Sigmoid colon (tissue), 7 donors: Measurements from ENCODE around the gene KY. TPM values are rescaled to one million over a fixed set of nuclear protein-coding genes. Genes with fewer than 3 reads are reported as not detected.

Experiments used
- DNase-seq: peaks from one replicate; pipeline ENCODE4 v3.0.0-alpha.2; 2019
- H3K27ac ChIP-seq, 4 donors: fragments of 200-600 bp; sonication (generic); one replicate each; pipeline ENCODE4 v1.5.1; 2016 to 2019; ENCODE audit warnings: mild to moderate bottlenecking in 1 of 4
- H3K27me3 ChIP-seq, 3 donors: fragments of 200-600 bp; sonication (generic); one replicate each; pipeline ENCODE4 v1.5.1; 2019; ENCODE audit warnings: mild to moderate bottlenecking in 1 of 3
- H3K36me3 ChIP-seq, 4 donors: fragments of 200-600 bp; sonication (generic); one replicate each; pipeline ENCODE4 v1.5.1; 2016 to 2019
- H3K4me1 ChIP-seq, 4 donors: fragments of 200-600 bp; sonication (generic); one replicate each; pipeline ENCODE4 v1.5.1; 2017 to 2019
- H3K4me3 ChIP-seq, 4 donors: fragments of 200-600 bp; sonication (generic); one replicate each; pipeline ENCODE4 v1.5.1; 2017 to 2019; ENCODE audit warnings: mild to moderate bottlenecking in 2 of 4, moderate library complexity in 1 of 4
- H3K9me3 ChIP-seq, 4 donors: fragments of 200-600 bp in 3 of 4; sonication (generic) in 3 of 4; one replicate each; pipeline versions ENCODE4 v1.5.1 to v1.6.1; 2013 to 2019
- EP300 ChIP-seq, 4 donors: sonication (generic); formaldehyde crosslinking; IDR thresholded peaks; one replicate each; pipeline ENCODE4 v1.6.1; 2017; ENCODE audit warnings: antibody characterized with exemption in 4 of 4
- POLR2A ChIP-seq, 2 donors: fragments of 450-650 bp; IDR thresholded peaks; one replicate each; pipeline ENCODE4 v1.6.1; 2016; ENCODE audit warnings: antibody characterized with exemption in 2 of 2, mild to moderate bottlenecking in 2 of 2, moderate library complexity in 2 of 2
- POLR2AphosphoS5 ChIP-seq, 4 donors: sonication (generic); formaldehyde crosslinking; IDR thresholded peaks; one replicate each; pipeline ENCODE4 v1.6.1; 2017; ENCODE audit warnings: antibody characterized with exemption in 4 of 4
- WGBS, 2 donors: extraction: QIAGEN DNeasy Blood & Tissue Kit; methylation state at CpG; one replicate each; pipeline ENCODE4 v1.1.7; 2013; 5-methylcytosine and 5-hydroxymethylcytosine counted together
- intact Hi-C: fragments of 100-400 bp; cut with DNase I; formaldehyde crosslinking; loops from one replicate; pipeline ENCODE4 v1.15.1; 2023
- polyA plus RNA-seq, 3 donors: library from polyadenylated mRNA; stranded (reverse); fragments of 200-250 nt; gene quantifications; one replicate each; pipeline ENCODE4 v1.2.3, GENCODE V29; 2013
- total RNA-seq, 4 donors: library from RNA; depleted of rRNA; stranded (reverse); fragments of >200 nt; gene quantifications; one replicate each; pipeline ENCODE4 v1.1.0, GENCODE V29; 2016
- TF ChIP-seq, protein P1 (sequence below), 4 experiments: fragments of 450-650 bp in 3 of 4; fragments of 200-600 bp in 1 of 4; IDR thresholded peaks; one replicate each; pipeline ENCODE4 v1.5.1; 2016 to 2019; ENCODE audit warnings: antibody characterized with exemption in 4 of 4, mild to moderate bottlenecking in 3 of 4, moderate library complexity in 2 of 4
- donor health status: healthy with polysubstance abuse.
- donor health status: Bipolar disorder and iron deficiency.
- donor health status: healthy.

Gene KY
- total and polyA plus RNA-seq, 7 donors: 0.13 to 3.9 (median 3.0) TPM; not detected in 2

DNA sequence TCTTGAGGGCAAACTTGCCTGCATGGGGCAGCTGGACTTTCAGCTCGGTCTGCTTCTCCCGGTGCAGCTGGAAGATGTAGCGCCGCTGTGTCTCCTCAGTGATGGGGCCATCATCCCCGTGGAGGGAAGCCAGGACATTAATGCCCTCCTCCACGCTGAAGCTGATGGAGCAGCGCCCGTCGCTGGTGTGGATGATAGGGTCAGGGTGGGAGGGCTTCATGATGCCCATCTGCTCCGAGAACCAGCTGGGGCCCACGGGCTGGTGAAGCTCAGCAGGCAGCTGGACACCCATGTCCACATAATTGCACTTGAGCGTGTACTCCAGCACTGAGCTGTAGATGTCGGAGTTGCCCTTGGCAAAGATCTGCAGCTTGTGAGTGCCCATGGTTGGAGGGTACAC lies 46.9 kb downstream of the KY start:
- H3K4me1 ChIP-seq: peaks cover 0 to 11% (median 8%) of the 10 kb centered on the region in 4 donors
- intact Hi-C loops: loop anchor here (5.0 kb wide), 3 partner anchors 48 to 898 kb away; partner anchors contain the start of gene KY
- 92 to 94% methylated on average over 13 of the region's 13 CpGs for WGBS, 2 donors
- H3K36me3 ChIP-seq: peaks cover 0 to 10% (median 0%) of the 10 kb centered on the region in 4 donors
- H3K4me3 ChIP-seq: no peak overlapping the region
- no peak overlapping the region for H3K27ac ChIP-seq
- no peak for TF ChIP-seq POLR2AphosphoS5 (IDR thresholded peaks at IDR 0.05)
- TF ChIP-seq, protein P1, sequence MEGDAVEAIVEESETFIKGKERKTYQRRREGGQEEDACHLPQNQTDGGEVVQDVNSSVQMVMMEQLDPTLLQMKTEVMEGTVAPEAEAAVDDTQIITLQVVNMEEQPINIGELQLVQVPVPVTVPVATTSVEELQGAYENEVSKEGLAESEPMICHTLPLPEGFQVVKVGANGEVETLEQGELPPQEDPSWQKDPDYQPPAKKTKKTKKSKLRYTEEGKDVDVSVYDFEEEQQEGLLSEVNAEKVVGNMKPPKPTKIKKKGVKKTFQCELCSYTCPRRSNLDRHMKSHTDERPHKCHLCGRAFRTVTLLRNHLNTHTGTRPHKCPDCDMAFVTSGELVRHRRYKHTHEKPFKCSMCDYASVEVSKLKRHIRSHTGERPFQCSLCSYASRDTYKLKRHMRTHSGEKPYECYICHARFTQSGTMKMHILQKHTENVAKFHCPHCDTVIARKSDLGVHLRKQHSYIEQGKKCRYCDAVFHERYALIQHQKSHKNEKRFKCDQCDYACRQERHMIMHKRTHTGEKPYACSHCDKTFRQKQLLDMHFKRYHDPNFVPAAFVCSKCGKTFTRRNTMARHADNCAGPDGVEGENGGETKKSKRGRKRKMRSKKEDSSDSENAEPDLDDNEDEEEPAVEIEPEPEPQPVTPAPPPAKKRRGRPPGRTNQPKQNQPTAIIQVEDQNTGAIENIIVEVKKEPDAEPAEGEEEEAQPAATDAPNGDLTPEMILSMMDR (IDR thresholded peaks at IDR 0.05): no peak
- no peak for TF ChIP-seq EP300 (IDR thresholded peaks at IDR 0.05)
- TF ChIP-seq POLR2A (IDR thresholded peaks at IDR 0.05): no peak
- no peak for DNase-seq
- H3K9me3 ChIP-seq: no peaks in the 10 kb centered on the region
- no peaks in the 10 kb centered on the region for H3K27me3 ChIP-seq

DNA sequence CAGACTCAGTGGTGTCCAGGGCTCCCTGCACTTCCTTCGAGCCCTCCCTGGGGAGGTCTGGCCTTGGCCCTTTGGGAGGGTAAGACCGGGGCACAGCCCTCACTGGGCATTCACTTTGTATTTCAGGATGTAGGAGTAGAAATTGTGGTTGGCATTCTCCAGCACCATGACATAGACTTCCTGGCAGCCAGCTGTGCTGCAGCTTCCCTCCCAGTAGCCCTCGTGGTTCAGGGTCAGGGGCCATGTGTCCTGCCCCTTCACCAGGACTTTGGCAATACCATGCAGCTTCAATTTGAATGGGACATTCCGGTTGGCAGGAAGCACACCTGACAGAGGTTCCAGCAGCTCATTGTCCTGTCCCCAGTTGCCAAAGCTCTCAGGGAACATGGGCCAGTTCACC lies 47.3 kb downstream of the KY start:
- H3K27ac ChIP-seq: no peak overlapping the region
- H3K27me3 ChIP-seq: no peaks in the 10 kb centered on the region
- no peak for TF ChIP-seq POLR2AphosphoS5 (IDR thresholded peaks at IDR 0.05)
- TF ChIP-seq EP300 (IDR thresholded peaks at IDR 0.05): no peak
- TF ChIP-seq, protein P1 (IDR thresholded peaks at IDR 0.05): no peak
- no peak for TF ChIP-seq POLR2A (IDR thresholded peaks at IDR 0.05)
- 55 to 66% methylated on average over 4 of the region's 4 CpGs for WGBS, 2 donors
- DNase-seq: no peak
- peaks cover 0 to 10% (median 0%) of the 10 kb centered on the region in 4 donors for H3K36me3 ChIP-seq
- no peaks in the 10 kb centered on the region for H3K9me3 ChIP-seq
- intact Hi-C loops: loop anchor here (5.0 kb wide), 3 partner anchors 49 to 899 kb away; partner anchors contain the start of gene KY
- peaks cover 0 to 11% (median 8%) of the 10 kb centered on the region in 4 donors for H3K4me1 ChIP-seq
- H3K4me3 ChIP-seq: no peak overlapping the region

DNA sequence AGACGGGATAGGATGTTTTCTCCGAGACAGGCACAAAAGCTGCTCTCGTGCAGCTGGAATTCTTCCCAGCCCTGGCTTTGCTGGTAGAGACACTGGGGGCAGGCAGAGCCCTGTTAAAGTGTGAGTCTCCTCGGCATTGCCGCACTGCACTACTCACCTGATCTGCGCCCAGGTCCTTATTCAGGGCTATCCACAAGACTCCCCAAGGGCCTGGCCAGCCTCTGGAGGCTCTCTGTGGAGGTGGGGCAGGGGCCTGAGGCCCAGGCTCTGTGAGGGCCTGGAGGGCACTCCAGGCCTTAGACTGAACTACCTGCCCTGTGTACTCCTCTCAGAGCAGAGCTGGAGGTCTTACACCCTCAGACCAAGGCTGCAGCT lies 48.4 kb downstream of the KY start:
- 75 to 83% methylated on average over 6 of the region's 6 CpGs for WGBS, 2 donors
- intact Hi-C loops: loop anchor here (5.0 kb wide), 3 partner anchors 50 to 900 kb away; partner anchors contain the start of gene KY

DNA sequence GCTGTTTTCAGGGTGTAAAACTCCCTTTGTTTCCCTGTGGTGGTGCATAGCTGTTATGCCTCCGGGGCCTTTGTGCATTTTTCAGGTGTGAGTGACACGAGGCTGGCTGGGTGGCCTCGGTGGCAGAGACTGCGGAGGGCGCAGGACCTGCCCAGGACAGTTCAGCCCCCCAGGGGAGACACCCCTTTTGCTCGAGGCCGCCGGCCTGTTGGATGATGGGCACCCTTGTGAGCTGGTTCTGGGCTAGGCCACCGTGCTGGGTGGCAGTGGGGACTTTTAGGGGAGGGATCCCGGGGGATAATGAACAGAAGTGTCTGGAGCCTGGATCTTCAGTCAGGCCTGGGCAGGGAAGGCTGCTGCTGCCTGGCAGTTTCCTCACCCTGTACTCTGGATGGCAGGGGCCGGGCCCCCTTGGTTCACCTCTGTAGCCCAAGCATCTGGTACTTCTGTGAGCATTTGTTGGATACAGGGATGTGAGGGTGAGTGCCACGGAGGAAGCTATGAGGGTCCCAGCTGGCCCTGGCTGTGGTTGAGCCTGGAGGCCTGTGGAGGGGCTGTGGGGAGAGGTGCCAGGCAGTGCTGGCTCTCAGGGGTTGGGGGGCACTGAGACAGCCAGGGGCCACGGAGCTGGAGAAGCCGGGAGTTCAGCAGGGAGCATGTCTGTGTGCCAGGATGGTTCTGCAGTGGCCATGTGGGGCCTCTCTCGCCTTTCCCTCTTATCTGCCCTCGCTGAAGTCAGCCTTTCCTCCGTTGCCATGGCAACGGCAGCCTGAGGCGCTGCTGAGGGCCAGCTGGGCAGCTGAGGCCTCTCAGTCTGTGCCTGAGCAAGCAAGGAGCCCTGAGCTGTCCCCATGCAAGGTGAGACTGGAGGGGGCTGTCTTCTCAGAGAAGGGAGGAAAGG lies 49.0 kb downstream of the KY start:
- H3K4me3 ChIP-seq: no peak overlapping the region
- no peak overlapping the region for H3K27ac ChIP-seq
- no peak for DNase-seq
- no peaks in the 10 kb centered on the region for H3K9me3 ChIP-seq
- H3K4me1 ChIP-seq: peaks cover 0 to 11% (median 8%) of the 10 kb centered on the region in 4 donors
- TF ChIP-seq, protein P1 (IDR thresholded peaks at IDR 0.05): no peak
- TF ChIP-seq POLR2A (IDR thresholded peaks at IDR 0.05) (no peak), POLR2AphosphoS5 (IDR thresholded peaks at IDR 0.05) (no peak), EP300 (IDR thresholded peaks at IDR 0.05) (no peak)
- no peaks in the 10 kb centered on the region for H3K27me3 ChIP-seq
- H3K36me3 ChIP-seq: peaks cover 0 to 10% (median 0%) of the 10 kb centered on the region in 4 donors
- intact Hi-C loops: loop anchor here (1.0 to 5.0 kb wide), 4 partner anchors 51 to 1294 kb away; partner anchors contain the start of gene KY
- 59 to 67% methylated on average over 19 of the region's 19 CpGs for WGBS, 2 donors

More for the DNA sequence above, 48.4 kb downstream of the KY start:
- no peak for TF ChIP-seq POLR2AphosphoS5 (IDR thresholded peaks at IDR 0.05)
- no peak for TF ChIP-seq EP300 (IDR thresholded peaks at IDR 0.05)
- TF ChIP-seq, protein P1 (IDR thresholded peaks at IDR 0.05): no peak
- TF ChIP-seq POLR2A (IDR thresholded peaks at IDR 0.05): no peak
- Histone ChIP-seq H3K9me3 (no peaks in the 10 kb centered on the region), H3K36me3 (peaks cover 0 to 10% (median 0%) of the 10 kb centered on the region in 4 donors), H3K4me1 (peaks cover 0 to 11% (median 8%) of the 10 kb centered on the region in 4 donors), H3K27me3 (no peaks in the 10 kb centered on the region), H3K4me3 (no peak overlapping the region), H3K27ac (no peak overlapping the region)
- DNase-seq: no peak
